LNCaP clone FGC (cell line): Measurements from ENCODE around the gene DPM2.
A peak's percentile ranks its signal among the peaks of the same experiment; 100 is the strongest.

Experiments used
- DNase-seq: peaks from one replicate; pipeline ENCODE4 v3.0.0-alpha.2; 2011; ENCODE audit warnings: low read depth
- H3K4me3 ChIP-seq: 2 replicates; pipeline ENCODE4 v1.5.1; 2011; ENCODE audit warnings: mild to moderate bottlenecking, low read depth, low read length, control low read depth
- CTCF ChIP-seq: IDR thresholded peaks from 2 replicates; pipeline ENCODE4 v1.5.1; 2012; ENCODE audit warnings: mild to moderate bottlenecking; ENCODE audit not compliant: control insufficient read depth, insufficient read depth; ENCODE audit errors: extremely low read depth

The DPM2 gene

GRCh38 chr9:127915801-127916719, 21.6 kb downstream of the DPM2 start:
- no peak for DNase-seq
- no peak for TF ChIP-seq CTCF
- H3K4me3 ChIP-seq: peak overlapping the region; percentile 67

DNA sequence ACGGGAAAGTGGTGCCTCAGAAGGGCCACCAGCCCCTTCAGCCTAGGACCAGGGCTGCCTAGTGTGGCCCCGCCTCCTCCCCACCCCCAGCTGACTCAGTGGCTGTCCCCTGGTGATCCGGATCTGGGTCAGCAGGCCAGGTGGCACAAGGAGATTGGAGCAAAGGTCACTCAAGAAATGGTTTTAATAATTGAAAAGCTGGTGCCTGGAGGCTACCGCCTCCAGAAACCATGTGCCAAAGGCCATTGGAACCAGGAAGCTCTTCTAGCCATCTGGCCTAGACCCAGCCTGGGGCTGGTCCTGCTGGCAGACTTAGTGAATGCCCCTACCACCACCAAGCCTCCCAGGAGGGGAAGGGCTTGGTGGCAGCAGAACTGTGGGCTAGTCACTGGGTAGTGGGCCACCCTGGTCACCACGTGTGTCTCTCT, 22.3 kb downstream of the DPM2 start:
- DNase-seq: no peak
- no peak overlapping the region for H3K4me3 ChIP-seq

GRCh38 chr9:127913682-127914081, 24.0 kb downstream of the DPM2 start:
- no peak for TF ChIP-seq CTCF
- DNase-seq: no peak
- no peak overlapping the region for H3K4me3 ChIP-seq

More for the DNA sequence above, 22.3 kb downstream of the DPM2 start:
- TF ChIP-seq CTCF: no peak

DNA sequence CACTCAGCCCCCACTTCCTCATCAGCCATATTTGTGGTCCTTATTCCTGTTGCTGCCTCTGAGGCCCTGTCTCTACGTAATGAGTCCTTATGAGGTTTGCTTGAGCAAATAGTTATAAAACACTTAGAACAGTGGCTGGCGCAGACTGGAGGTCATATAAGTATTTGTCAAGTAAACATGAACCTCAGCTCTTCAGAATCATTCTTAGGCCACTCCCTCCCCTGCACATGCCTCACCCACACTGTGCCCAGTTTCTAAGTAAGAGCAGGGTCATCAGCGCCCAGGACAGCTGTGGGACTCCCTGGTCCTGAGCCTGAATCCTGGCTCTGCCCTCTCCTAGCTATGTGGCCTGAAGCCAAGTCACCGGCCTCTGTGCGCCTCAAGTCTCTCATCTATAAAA, 24.8 kb downstream of the DPM2 start:
- no peak overlapping the region for H3K4me3 ChIP-seq
- TF ChIP-seq CTCF: no peak
- peak; percentile 90 for DNase-seq

DNA sequence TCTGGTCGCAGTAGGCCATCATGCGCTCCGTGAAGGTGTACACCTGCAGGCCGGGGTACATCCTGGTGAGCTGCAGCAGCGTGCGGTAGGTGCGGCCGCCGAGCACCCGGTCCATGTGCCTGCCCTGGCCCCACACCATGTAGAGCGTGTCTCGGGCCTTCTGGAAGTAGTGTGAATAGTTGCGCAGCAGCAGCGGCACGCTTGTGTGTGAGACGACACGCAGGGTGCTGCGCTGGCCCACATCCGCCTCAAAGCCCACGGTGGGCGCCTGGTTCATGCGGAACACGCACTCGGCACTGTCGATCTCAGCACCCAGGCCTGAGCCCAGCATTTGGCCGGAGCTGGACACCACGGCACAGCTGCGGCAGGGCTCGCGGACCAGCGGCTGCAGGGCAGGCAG, 25.4 kb downstream of the DPM2 start:
- TF ChIP-seq CTCF: no peak

DNA sequence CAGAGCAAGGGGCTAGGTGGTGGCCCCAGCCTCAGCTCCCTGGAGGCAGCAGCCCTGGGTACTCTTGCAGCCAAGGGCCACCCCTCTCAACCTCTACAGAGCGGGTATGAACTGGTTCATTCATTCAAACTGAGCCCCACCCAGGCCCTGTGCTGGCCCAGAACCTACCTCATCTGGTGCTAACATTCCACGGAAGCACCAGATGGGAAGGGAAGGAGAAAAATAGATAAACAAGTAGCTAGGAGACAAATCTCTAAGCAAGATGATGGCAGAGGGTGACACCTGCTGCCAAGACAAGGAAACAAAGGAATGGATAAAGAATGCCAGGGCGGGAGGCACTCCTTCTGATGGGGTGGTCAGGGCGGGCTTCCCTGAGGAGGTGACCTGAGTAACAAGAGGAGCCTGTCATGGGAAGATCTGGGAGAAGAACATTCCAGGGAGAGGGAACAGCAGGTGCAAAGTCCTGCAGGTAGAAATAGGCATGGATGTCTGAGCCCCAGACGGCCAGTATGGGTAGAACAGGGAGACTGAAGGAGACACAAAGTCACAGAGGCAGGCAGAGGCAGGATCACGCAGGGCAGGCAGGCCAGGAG, 26.9 kb downstream of the DPM2 start:
- no peak overlapping the region for H3K4me3 ChIP-seq
- peak; percentile 72 for TF ChIP-seq CTCF
- DNase-seq: no peak

More for the DNA sequence above, 25.4 kb downstream of the DPM2 start:
- no peak for DNase-seq
- no peak overlapping the region for H3K4me3 ChIP-seq

DNA sequence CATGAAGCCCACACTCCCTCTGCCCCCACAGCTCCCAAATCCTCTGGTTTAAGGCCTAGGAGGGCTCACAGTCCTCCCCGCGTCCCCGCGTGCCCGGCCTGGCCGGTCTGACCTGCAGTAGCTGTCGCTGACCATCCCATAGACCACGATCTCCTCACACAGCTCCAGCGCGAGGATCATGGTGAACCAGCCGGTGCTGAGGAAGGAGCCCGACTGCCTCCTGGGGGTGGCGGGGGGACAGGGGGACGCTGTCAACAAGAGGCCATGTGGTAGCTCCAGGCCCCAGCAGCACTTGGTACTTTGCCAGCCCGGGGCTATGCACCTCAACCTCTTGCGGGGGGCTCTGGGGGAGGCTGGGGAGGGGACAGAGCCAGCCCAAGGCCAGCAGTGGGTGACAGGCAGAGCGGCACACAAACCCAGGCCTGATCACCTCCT, 27.8 kb downstream of the DPM2 start:
- no peak for TF ChIP-seq CTCF
- no peak overlapping the region for H3K4me3 ChIP-seq

More for the DNA sequence above, 27.8 kb downstream of the DPM2 start:
- no peak for DNase-seq
